ENCODE results near the gene NUP188.
"Not testable (repeated sequence)": the region's sequence is repeated elsewhere in the genome, so short reads cannot be mapped to it uniquely, and the experiment has no call there.

Gene NUP188

DNA sequence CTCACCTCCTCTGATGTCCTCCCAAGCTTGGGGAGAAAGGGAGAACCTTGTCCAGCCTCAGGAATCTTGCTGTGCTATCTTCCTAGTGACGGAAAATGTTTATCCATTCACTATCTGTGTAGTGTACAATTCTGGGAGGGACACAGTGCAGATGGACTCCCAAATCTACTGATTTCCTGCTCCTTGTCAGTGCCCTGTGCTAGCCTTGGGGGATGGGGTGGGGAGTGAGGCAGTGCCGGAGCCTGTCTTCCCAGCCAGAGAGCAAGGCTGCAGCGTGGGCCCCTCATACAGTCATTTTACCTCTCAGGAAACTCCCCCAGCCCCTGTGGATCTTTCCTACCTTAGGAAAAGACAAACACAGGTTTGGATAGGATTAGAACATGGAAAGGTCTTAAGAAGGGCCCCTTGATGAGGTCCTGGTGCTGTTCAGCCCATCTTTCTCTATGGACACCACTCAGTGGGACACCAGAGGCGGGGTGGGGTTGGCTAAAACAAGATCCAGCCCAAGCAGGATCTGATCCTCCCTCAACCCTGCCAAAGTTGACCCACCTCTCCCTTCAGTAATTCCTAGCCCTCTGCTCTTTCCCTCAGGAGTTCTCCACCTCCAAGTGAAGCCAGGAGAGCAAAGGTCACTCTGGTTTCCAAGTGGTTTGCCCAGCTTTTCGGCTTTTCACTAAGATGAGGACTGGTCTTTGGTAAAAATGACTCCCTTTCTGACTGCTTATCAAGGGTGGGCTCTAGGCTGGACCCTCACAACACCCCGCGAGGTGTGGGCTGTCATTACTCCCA lies 3.5 kb upstream of the NUP188 start:
- DNase-seq: no peak

DNA sequence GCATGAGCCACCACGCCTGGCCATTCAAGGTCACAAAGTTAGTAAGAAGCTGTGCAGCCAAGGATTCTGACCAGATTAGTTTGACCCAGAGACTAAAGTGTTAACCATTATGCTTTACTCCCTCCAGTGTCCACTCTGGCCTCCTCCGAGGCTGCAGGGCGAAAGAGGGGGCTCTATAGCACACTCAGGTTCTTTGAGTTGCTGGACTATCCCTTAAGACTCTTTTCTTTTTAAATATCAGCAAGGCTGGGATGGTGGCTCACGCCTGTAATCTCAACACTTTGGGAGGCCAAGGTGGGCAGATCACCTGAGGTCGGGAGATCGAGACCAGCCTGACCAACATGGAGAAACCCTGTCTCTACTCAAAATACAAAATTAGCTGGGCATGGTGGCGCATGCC lies 2.5 kb upstream of the NUP188 start:
- not testable (repeated sequence) for DNase-seq

DNA sequence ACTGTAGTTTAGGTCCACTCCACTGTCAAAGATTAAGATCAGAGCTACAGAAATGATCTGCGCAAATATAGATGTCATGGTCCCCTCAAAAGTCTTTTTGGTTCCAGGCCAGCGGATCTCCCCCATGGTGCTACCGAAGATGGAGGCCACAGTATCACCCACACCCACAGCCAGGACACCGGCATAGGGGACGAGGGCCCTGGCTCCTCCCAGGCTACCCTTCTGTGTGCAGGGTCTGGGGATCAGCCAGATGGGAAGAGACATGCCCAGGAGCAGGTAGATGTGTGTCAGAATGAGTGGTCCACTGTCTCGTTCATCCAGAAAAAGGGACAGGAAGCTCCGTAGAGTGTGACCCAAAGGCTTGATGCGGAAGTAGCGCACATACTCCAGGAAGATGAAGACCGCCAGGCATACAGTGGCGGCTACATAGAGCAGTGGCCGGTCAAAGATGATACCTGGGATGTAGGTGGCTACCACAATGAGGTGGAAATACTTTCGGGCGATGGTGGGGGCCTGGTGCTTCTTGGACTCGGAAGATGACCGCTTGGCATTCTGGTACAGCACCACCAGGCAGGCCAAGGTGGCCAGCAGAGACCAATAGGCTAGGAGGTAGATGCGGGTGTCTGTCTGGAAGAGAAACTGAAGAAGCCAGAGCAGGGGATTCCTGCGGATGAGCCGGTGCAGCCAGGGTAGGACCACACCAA lies 1.5 kb upstream of the NUP188 start:
- DNase-seq: no peak

DNA sequence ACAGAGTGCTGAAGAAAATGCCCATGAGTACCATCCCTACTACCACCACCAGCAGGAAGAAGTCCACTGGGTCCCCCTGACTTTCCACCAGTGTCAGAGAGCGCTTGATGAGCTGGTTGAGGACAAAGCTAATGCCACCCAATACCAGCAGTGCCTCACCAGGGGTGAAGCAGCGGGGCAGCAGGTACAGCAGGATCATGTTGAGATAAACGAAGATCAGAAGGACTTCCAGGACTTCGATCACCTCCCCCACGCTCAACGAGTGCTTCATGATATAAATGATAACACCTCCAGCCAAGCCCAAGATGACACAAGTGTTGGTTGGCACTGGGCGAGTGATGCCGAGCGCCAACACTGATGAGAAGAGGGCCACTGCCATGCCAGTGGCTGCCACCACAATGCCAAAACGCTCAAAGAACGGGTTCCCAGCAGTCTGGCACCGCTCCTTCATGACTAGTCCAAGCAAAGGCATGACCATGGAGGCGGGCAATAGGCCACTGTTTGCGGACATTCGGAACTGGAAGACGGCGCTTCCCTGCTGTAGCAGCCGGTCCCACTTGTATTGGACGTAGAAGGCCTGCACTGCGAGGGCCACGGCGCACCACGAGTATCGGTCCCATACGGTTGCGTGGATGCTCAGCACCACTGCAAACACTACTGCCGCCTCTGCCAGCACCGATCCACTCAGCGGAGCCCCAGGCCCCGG lies 775 bp upstream of the NUP188 start:
- DNase-seq: peak in 1 of 2 donors; percentile 34

DNA sequence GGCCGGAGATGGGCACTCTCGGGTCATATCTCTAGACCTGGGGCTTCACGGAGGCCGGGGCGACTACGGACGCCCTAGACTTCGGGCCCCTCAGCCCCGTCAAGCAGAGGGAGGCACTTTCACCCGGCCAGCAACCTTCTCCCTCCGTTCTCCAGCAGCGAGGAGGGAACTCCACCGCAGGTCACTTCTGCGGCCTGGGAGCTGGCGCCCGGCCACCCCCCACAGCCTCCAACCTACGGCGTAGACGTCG lies 297 bp upstream of the NUP188 start:
- DNase-seq: no peak

DNA sequence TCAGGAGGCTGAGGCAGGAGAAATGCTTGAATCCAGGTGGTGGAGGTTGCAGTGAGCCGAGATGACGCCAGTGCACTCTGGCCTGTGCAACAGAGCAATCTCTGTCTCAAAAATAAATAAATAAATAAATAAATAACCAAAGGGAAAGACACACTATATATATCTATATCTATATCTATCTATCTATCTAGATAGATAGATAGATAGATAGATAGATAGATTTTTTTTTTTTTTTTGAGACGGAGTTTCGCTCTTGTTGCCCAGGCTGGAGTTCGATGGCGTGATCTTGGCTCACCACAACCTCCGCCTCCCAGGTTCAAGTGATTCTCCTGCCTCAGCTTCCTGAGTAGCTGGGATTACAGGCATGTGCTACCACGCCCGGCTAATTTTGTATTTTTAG lies 13.9 kb downstream of the NUP188 start:
- not testable (repeated sequence) for DNase-seq

DNA sequence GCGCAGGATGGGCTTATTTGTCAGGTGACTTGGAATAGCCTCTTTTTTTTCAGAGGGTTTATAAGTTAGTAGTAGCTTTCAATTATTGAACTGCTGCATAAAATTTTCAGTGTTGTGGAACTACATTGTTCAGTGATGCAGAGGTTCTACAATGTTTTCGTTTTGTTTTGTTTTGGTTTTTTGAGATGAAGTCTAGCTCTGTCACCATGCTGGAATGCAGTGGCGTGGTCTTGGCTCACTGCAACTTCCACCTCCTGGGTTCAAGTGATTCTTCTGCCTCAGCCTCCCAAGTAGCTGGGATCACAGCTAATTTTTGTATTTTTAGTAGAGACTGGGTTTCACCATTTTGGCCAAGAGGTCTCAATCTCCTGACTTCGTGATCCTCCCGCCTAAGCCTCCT lies 22.0 kb downstream of the NUP188 start:
- DNase-seq: no peak

DNA sequence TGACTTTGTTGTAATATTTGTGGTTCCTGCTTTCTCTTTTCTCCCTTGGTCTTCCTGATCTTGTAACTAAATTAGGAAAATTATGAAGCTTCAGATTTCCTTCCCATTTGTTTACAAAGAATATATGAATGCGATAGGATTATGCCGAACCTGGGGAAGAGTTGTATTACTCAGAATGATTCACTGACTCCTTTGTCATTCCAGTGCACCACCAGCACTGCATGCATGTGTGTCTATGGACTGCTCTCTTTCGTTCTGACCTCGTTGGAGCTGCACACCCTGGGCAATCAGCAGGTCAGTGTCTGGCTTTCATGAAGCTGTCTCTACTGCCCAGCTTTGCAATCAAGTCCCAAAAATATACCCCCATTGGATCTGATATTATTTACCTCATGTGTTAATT lies 25.5 kb downstream of the NUP188 start:
- no peak for DNase-seq

DNA sequence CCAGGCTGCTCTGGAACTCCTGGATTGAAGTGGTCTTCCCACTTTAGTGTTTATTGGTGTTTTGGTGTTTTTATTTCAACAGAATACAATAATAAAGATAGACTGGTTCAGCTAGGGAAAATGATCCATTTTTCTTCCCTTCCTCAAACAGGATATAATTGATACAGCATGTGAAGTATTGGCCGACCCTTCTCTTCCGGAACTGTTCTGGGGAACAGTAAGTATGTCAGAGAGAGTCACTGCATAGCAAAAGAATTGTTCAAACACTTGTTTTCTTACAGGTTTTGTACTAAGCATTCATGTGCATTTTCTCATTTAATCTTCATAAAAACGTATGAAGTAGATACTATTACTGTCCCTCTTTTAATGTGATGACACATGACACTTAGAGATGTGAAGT lies 31.6 kb downstream of the NUP188 start:
- DNase-seq: no peak

DNA sequence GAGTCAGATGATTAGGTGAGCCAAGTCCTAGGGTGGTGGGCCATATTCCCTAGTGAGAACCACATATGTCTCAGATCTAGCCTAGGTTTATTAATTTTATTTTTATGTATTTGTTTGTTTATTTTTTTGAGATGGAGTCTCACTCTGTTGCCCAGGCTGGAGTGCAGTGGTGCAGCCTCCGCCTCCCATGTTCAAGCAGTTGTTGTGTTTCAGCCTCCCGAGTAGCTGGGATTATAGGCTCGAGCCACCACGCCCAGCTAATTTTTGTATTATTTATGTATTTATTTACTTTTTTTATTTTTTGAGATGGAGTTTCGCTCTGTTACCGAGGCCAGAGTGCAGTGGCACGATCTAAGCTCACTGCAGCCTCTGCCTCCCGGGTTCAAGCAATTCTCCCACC lies 36.0 kb downstream of the NUP188 start:
- DNase-seq: no peak

DNA sequence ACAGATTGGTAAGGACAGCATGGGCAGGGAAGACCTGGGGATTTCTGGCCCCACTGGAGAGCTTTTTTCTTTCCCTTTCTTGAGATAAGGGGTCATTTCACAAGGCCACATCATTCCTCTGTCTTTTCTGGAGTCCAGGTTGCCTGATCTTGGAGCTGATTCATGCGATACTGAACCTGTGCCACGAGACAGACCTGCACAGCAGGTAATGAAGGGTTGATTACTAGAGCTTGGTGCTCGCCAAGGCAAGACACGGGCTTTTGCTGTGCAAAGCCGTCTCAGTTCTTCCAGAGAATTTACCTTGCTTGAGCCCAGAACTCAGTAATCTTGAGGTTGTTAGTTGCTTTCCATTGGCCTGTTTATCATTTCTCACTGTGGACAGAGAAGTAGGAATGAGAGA lies 39.2 kb downstream of the NUP188 start:
- DNase-seq: no peak

DNA sequence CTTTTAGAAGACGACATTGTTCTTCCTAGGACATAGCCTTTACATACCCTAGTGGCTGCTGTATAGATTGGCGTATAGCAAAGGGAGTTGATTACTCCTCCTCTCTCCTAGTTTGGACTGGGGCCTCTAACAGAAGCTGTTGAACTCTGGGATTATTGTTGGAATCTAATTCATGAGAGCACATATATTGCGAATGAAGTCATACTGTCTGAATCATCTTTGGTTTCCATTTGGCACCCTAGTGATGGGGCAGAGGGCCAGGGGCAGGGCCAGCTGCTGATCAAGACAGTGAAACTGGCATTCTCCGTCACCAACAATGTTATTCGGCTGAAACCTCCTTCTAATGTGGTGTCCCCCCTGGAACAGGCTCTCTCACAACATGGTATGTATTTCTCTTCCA lies 40.3 kb downstream of the NUP188 start:
- DNase-seq: no peak

DNA sequence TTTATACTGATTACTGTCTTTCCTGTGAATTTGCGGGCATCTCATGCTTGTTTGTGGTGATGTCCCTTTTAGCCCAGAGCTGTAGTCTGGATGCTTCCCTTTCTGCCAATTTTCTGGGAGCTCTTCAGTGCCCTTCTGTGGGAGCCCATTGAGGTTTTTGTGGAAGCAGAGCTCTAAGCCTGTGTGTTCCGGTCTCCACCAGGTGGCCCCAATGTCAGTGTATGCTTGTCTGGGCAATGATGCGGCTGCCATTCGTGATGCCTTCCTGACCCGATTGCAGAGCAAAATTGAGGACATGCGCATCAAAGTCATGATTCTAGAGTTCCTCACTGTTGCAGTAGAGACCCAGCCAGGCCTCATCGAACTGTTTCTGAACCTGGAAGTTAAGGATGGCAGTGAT lies 45.5 kb downstream of the NUP188 start:
- peak in 1 of 2 donors; percentile 5 for DNase-seq

DNA sequence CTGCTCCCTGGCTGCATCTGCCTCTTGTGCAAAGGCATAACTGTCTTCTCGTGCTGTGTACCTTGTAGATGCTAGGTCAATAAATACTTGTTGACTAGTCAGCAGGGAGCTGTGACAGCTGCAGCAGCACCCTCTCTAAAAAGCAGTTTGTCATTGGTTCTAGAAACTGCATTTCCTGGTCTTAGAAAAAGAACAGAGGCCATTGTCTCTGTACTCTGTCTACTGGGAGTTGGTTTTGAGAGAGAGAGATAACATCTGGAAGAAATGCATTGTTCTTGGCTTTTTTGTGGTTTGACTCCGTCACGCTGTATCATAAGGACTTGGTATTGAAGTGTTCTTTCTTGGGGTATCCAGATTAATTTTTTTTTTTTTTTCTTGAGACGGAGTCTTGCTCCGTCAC lies 48.3 kb downstream of the NUP188 start:
- DNase-seq: no peak

DNA sequence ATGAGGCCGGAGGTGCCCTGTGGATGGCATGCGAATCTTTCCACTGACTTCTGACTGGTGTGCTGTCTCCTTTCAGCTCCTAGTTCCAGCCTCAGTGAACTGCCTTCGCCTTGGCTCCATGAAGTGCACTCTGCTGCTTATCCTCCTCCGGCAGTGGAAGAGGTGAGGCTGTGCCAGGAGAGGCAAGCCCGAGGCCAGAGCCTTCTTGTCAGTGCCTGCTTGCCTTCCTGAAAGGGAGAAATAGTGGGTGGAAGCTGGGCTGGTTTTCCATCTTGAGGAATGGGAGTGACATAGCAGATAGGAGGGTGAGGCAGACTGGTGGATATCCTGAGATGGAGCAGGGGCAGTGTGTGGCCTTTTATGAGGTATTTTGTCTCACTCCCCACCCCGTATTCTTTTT lies 51.0 kb downstream of the NUP188 start:
- DNase-seq: no peak

DNA sequence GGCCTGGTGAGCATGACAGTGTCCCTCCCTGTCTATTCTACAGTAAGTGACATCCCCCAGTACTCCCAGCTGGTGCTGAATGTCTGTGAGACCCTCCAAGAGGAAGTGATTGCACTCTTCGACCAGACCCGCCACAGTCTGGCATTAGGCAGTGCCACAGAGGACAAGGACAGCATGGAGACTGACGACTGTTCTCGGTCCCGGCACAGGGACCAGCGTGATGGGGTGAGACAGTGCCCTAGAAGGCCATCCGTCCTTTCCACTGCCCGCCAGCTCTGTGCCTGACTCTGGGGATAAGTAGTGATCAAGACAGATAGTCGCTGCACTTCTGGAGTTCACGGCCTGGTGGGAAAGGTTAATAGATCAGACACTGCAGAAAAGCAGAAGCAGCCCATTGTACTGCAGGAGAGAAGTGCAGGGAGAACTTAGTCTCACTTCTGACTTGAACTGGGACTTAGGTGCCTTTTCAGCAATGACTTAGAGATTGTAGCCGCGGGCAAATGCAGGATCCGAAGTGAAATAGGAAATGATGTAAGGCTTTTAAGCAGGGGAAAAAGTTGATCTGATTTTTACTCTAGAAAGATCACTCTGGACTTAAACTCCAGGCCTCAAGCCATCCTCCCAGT lies 52.2 kb downstream of the NUP188 start:
- peak in 1 of 2 donors; percentile 12 for DNase-seq

DNA sequence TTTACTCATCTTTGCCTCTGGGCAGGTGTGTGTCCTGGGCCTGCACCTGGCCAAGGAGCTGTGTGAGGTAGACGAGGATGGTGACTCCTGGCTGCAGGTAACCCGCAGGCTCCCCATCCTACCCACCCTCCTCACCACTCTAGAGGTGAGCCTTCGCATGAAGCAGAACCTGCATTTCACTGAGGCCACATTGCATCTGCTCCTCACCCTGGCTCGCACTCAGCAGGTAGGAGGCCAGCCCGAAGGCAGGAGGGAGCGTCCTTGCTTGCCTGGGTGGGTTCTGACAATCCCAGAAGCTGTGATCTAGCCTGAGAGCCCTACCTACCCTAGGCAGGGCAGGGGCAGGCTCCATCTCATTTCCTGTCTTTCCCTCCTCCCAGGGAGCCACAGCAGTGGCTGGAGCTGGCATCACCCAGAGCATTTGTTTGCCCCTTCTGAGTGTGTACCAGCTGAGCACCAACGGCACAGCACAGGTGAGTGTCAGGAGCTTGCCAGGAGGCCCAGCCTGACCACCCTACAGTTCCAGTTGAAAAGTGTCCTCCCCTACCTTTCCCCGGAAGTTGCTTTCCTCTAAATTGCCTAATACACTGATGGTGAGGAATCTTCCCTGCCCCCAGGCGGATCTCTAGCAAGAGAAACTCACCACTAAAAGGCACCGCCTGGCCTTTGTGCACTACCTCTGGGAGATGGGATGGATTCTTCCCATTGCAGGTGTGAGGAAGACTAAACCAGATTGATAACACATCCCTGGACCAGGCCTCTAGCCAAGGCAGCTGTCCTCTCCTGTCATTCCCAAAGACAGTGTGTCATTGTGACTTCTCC lies 54.2 kb downstream of the NUP188 start:
- no peak for DNase-seq

DNA sequence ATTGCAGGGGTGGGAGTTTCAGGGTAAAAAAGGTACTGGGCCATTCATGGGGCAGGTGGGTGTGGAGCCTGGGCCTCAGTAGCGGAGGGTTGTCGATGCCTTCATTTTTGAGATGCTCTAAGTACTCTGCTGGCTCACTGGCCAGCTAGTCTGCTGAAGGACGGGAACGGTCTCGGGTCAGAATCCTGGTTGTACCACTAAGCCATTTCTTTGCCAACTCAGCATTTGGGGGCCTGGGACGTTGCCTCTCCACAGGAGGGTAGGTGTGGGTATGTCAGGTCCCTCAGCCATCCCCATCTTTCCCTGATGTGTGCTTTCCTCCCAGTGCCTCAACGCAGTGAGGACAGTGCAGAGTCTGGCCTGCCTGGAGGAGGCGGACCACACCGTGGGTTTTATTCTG lies 55.5 kb downstream of the NUP188 start:
- no peak for DNase-seq

DNA sequence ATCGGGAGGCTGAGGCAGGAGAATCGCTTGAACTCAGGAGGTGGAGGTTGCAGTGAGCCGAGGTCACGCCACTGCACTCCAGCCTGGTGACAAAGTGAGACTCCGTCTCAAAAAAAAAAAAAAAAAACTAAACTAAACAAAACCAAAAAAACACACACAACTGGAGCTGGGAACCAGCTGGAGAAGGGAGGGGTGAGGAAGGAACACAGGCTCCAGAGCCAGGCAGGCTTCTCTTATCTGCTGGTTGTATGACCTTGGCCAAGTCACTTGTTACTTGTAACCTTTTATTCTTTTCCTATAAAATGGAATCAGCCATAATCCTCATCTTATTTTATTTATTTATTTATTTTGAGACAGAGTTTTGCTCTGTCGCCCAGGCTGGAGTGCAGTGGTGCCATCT lies 56.7 kb downstream of the NUP188 start:
- DNase-seq: not testable (repeated sequence)

DNA sequence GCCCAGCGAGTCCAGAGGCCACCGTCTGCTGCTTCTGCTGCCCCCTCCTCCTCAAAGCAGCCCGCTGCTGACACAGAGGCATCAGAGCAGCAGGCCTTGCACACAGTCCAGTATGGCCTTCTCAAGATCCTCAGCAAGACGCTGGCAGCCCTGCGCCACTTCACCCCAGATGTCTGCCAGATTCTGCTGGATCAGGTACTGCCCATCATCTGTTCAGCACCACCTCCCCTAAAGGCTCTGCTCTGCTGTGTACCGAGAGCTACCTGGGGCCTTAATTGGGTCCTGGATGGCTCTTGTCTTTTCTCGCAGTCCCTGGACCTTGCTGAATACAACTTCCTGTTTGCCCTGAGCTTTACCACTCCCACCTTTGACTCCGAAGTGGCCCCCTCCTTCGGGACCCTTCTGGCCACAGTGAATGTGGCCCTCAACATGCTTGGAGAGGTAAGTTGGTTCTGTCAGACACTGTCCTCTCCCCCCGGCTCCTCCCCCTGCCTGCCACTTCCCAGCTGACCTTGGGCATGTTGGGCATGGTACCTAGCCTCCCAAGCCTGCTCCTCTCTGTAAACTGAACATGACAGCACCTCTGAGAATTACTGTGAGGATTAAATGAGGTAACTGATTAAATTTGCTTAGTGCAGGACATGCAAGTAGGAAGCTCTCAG lies 58.0 kb downstream of the NUP188 start:
- no peak for DNase-seq

DNA sequence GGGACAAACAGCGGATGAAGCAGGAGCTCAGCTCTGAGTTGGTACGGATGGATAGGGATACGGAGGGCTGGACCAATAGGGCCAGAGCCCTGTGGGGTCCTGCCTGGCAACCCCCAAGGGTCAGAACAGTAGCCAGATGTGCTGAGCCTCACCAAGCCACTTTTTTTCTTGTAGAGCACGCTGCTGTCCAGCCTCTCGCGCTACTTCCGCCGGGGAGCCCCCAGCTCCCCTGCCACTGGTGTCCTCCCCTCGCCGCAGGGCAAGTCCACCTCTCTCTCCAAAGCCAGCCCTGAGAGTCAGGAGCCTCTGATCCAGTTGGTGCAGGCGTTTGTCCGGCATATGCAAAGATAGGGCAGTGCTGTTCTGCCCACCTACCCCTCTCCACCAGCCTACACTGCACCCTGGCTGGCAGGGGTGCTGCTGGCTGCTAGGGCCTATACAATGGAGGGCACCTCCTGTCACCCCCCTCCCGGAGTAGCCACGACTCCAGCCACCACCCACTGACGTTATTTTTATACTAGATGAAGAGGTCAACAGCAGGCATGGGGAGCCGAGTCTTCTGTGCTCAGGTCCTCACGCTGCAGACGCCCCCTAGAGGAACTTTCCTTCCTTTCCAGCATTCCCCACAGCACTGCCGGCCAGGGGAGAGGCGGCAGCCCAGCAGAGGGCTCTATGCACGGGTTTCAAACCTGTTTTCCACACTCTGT lies 59.0 kb downstream of the NUP188 start:
- peak; percentile 52 to 67 for DNase-seq

Measured in inflammatory macrophage (primary cell).